ENCODE measurements around the gene CPT1A.

DNA sequence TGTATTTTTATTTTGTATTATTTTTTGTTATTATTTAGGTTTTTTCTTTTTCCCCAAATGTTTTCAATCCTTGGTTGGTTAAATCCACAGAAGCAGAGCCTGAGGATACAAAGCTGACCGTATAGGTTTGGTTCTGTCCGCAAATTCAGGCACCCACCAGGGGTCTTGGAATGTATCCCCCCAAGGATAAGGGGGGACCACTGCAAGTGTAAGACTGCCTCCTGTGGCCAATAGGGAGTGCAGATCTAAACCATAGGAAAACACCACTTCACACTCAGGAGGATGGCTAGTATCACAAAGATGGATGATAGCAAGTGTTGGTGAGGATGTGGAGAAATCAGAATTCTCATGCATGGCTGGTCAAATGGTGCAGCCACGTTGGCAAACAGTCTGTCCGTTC, 20.0 kb downstream of the CPT1A start:
- no peak for TF ChIP-seq EZH2phosphoT487 (conservative IDR thresholded peaks at IDR 0.05; ENCODE audit: low read length)
- TF ChIP-seq, protein P1, sequence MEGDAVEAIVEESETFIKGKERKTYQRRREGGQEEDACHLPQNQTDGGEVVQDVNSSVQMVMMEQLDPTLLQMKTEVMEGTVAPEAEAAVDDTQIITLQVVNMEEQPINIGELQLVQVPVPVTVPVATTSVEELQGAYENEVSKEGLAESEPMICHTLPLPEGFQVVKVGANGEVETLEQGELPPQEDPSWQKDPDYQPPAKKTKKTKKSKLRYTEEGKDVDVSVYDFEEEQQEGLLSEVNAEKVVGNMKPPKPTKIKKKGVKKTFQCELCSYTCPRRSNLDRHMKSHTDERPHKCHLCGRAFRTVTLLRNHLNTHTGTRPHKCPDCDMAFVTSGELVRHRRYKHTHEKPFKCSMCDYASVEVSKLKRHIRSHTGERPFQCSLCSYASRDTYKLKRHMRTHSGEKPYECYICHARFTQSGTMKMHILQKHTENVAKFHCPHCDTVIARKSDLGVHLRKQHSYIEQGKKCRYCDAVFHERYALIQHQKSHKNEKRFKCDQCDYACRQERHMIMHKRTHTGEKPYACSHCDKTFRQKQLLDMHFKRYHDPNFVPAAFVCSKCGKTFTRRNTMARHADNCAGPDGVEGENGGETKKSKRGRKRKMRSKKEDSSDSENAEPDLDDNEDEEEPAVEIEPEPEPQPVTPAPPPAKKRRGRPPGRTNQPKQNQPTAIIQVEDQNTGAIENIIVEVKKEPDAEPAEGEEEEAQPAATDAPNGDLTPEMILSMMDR (IDR thresholded peaks at IDR 0.05; ENCODE audit: insufficient read depth, low read length, poor library complexity, severe bottlenecking): no peak
